GM18873 (cell line): ENCODE data around the gene JMJD8.

Experiments
- ATAC-seq: cut with Tn5 transposase; IDR thresholded peaks from one replicate; pipeline ENCODE4 v1.9.1; 2021; ENCODE audit warnings: mild to moderate bottlenecking, moderate library complexity, moderate number of reproducible peaks; ENCODE audit not compliant: unreplicated experiment, low FRiP score

The JMJD8 gene

GRCh38 chr16:645852-646678 is 38.1 kb downstream of the JMJD8 start:
- ATAC-seq, result no peak

GRCh38 chr16:644556-644955 is 39.6 kb downstream of the JMJD8 start:
- ATAC-seq, result no peak

- no peak for ATAC-seq
Measured at GRCh38 chr16:643050-643368, 41.1 kb downstream of the JMJD8 start.

DNA sequence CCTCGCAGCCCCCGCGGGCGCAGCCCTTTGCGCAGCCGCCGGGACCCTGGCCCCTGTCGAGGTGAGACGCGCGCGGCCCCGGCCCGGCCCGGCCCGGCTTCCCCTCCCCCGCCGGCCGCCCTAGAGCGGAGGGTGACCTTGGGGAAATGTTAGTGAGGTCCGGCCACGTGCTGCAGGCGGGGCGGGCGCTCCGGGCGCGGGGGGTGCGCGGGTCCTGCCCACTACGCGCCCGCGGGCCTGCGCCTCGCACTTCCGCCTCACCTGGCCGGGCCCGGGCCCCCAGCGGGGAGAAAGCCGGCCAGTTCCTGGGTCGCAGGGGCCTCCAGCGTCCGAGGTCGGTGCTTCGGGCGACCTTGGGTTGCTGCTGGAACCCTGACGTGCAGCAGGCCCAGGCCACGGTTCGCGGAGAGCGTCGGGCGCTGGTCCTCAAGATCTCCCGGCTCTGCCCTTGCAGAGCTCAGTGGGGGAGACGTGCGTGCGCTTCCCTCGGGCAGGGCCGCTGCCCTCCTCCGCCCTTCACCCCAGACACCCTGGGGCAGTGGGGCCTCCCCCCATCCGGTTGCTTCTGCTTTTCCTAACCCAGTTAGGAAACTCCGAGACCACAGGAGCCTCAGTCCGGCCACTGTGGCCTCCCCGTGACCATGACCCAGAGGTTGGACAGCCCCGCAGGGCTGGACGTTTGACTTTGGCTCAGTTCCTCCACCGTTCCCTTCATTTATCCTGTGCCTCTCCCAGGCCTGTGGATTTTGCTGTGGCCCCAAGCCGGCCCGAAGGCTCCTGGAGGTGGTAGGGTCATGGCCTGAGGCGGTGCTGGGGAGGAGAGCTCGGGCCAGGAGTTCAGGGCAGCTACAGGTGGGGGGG is 41.7 kb downstream of the JMJD8 start:
- ATAC-seq, result no peak

- ATAC-seq, result no peak
Measured at GRCh38 chr16:641326-642188, 42.6 kb downstream of the JMJD8 start, which contains the start of gene MCRIP2. MCRIP2 (plus strand) TSS chr16:641828; CDS start chr16:641992, 164 bp downstream.

DNA sequence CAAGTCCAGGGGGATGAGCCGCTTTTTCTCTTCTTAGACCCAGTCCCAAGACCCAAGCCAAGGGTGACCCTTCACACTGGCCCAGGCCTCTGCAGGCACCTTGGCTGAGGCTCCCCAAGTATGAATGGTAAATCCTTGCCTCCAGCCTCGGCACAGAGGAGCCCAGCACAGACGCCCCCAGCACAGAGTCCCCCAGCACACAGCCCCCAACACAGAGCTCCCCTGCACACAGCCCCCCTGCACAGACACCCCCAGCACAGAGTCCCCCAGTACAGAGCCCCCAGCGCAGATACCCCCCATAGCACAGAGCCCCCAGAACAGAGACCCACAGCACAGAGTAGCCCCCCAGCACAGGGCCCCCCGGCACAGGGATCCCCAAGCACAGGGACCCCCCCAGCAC is 43.5 kb downstream of the JMJD8 start:
- ATAC-seq, result no peak

DNA sequence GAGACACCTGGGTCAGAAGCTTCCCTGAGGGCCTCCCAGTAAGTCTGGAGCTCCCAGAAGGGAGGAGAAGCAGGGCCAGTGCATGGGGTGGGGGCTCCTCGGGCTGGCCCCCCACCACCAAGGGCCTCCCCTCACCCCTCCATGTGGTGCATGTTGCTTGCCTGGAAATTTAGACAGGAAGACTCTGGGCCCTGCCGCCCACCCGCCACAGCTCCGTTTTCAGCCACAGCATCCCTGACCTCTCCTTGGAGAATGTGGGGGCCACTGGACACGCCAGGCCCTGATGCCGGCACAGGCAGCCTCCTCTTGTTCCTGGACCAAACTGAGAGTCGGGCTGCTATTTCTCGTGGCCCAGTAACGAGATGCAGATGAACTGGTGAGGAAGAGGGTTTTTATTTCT is 45.3 kb downstream of the JMJD8 start:
- ATAC-seq, result no peak

DNA sequence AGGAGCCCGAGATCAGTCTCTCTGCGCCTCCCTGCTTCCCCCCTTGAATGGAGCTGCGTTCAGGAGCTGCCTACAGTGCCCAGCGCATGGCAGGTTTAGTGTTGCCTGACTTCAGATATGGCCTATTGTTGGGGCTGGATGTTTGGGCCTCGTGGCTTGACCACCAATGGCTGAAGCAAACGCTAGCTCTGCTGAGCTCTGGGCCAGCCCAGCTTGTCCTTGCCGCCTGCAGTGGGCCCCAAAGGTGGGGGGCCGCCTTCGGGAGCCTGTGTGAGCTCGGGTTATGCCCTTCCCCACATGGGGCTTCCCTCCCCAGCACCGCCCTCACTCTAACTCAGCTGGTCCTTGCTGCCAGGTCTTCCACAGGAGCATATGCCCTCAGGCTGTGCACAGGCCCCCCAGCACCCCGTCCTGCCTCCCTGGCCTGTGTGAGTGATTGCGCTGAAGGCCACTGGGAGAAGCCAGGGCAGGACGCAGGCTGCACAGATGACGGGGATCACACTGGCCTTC is 46.0 kb downstream of the JMJD8 start:
- ATAC-seq, result no peak

GRCh38 chr16:637081-638018 is 46.8 kb downstream of the JMJD8 start:
- no peak for ATAC-seq

- peak; percentile 58 for ATAC-seq
Measured at GRCh38 chr16:636206-637080, 47.7 kb downstream of the JMJD8 start, which contains the start of gene METTL26. METTL26 (minus strand) TSS chr16:636305; CDS start chr16:636290, 15 bp downstream.

DNA sequence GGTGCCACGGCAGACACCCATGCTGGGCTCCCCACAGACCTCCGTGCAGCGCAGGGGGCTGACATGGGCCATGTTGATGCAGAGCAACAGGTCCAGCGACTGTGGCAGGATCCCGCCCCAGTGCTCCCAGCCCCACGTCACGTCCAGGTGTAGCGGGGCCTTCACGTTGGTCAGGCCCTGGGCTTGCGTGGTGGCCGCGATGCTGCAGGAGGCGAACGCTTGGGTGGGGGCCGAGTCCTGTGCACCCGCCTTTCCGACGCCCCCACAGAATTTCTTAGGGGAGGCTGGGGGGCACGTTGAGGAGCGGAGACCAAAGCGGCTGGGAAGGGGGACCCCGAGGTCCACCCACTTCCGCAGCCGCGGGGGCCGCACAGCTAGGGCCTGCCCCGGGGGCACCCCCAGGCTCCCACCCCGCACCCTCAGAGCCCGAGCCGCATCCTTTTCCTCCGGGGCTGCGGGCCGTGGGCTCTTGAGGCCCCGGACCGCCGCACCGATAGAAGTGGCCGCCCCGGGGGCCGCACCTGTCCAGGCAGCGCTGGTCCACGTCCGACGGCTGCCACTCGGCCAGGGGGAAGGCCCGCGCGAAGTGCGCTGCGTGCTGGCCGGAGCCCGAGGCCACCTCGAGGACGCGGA is 48.4 kb downstream of the JMJD8 start:
- no peak for ATAC-seq

- ATAC-seq, result no peak
Measured at GRCh38 chr16:634996-635395, 49.1 kb downstream of the JMJD8 start.

DNA sequence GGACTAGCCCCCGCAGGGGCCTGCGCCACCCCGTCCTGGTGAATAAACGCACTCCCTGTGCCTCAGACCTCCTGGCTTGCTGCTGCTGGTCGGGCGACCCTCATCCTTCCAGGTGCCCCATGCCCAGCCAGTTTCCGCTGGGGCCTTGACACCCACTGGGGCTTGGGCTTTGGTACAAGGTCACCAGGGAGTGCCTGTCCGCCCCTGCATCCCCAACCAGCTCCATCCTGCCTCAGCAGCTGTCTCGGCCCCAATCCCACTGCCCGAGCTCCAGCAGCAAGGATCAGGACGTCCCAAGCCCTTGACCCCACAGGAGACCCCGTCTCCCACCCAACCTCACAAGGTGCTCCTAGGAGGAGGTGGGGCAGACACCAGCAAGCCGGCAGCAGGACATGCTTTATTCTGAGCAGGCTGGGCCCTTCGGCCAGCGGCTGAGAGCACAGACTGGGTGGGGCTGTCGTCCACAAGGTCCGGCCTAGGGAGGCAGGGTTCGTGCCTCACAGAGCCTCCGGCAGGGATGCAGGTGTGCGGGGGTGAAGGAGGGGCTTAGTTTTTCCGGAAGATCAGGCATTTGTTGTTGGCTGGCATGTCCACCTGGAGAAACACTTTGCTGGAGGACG is 50.0 kb downstream of the JMJD8 start:
- no peak for ATAC-seq

DNA sequence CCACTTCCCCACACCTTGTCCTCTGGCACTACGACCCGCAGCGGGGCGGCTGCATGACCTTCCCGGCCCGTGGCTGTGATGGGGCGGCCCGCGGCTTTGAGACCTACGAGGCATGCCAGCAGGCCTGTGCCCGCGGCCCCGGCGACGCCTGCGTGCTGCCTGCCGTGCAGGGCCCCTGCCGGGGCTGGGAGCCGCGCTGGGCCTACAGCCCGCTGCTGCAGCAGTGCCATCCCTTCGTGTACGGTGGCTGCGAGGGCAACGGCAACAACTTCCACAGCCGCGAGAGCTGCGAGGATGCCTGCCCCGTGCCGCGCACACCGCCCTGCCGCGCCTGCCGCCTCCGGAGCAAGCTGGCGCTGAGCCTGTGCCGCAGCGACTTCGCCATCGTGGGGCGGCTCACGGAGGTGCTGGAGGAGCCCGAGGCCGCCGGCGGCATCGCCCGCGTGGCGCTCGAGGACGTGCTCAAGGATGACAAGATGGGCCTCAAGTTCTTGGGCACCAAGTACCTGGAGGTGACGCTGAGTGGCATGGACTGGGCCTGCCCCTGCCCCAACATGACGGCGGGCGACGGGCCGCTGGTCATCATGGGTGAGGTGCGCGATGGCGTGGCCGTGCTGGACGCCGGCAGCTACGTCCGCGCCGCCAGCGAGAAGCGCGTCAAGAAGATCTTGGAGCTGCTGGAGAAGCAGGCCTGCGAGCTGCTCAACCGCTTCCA is 50.6 kb downstream of the JMJD8 start:
- ATAC-seq, result no peak

GRCh38 chr16:632486-633335 is 51.4 kb downstream of the JMJD8 start:
- ATAC-seq, result no peak

- no peak for ATAC-seq
Measured at GRCh38 chr16:631808-632358, 52.3 kb downstream of the JMJD8 start.
